ENCODE measurements around the gene BHLHE40.

The BHLHE40 gene

GRCh38 chr3:4979428-4980228 is at the start of gene BHLHE40:
Gene BHLHE40 (plus strand): TSS chr3:4979437. CDS start chr3:4979719, 282 bp downstream.
- Mint-ChIP-seq H3K4me1 (peaks cover 64% of the 10 kb centered on the region), H3K9me3 (no peaks in the 10 kb centered on the region), H3K27me3 (no peaks in the 10 kb centered on the region), H3K27ac (peak within 1 kb of the TSS; percentile 95), H3K36me3 (peaks cover 15% of the 10 kb centered on the region), H3K4me3 (peak within 1 kb of the TSS; percentile 97)

- Mint-ChIP-seq H3K27me3 (no peaks in the 10 kb centered on the region), H3K9me3 (no peaks in the 10 kb centered on the region), H3K4me1 (peaks cover 31% of the 10 kb centered on the region), H3K27ac (peak overlapping the region; percentile 52), H3K4me3 (no peak overlapping the region), H3K36me3 (no peaks in the 10 kb centered on the region)
These were observed 48.7 kb upstream of the BHLHE40 start for GRCh38 chr3:4930501-4930900.

- Mint-ChIP-seq H3K36me3 (no peaks in the 10 kb centered on the region), H3K4me3 (no peak overlapping the region), H3K27ac (no peak overlapping the region), H3K27me3 (no peaks in the 10 kb centered on the region), H3K4me1 (peaks cover 12% of the 10 kb centered on the region), H3K9me3 (no peaks in the 10 kb centered on the region)
These were observed 45.2 kb upstream of the BHLHE40 start for GRCh38 chr3:4934050-4934449.

- Mint-ChIP-seq H3K27ac (peak overlapping the region; percentile 2), H3K27me3 (no peaks in the 10 kb centered on the region), H3K4me3 (no peak overlapping the region), H3K9me3 (no peaks in the 10 kb centered on the region), H3K36me3 (no peaks in the 10 kb centered on the region), H3K4me1 (peaks cover 12% of the 10 kb centered on the region)
These were observed 43.9 kb upstream of the BHLHE40 start for GRCh38 chr3:4935347-4935746.

GRCh38 chr3:4936982-4937614 is 42.1 kb upstream of the BHLHE40 start:
- no peaks in the 10 kb centered on the region for H3K9me3 Mint-ChIP-seq
- no peak overlapping the region for H3K27ac Mint-ChIP-seq
- no peaks in the 10 kb centered on the region for H3K27me3 Mint-ChIP-seq
- H3K4me1 Mint-ChIP-seq, result peaks cover 12% of the 10 kb centered on the region
- no peak overlapping the region for H3K4me3 Mint-ChIP-seq
- H3K36me3 Mint-ChIP-seq, result no peaks in the 10 kb centered on the region

- H3K9me3 Mint-ChIP-seq, result no peaks in the 10 kb centered on the region
- peaks cover 12% of the 10 kb centered on the region for H3K4me1 Mint-ChIP-seq
- no peak overlapping the region for H3K27ac Mint-ChIP-seq
- H3K4me3 Mint-ChIP-seq, result no peak overlapping the region
- H3K27me3 Mint-ChIP-seq, result no peaks in the 10 kb centered on the region
- H3K36me3 Mint-ChIP-seq, result no peaks in the 10 kb centered on the region
These were observed 40.8 kb upstream of the BHLHE40 start for GRCh38 chr3:4938281-4938982.

GRCh38 chr3:4939276-4939675 is 40.0 kb upstream of the BHLHE40 start:
- Mint-ChIP-seq H3K4me1 (peaks cover 16% of the 10 kb centered on the region), H3K36me3 (no peaks in the 10 kb centered on the region), H3K4me3 (no peak overlapping the region), H3K27me3 (no peaks in the 10 kb centered on the region), H3K9me3 (no peaks in the 10 kb centered on the region), H3K27ac (no peak overlapping the region)

GRCh38 chr3:4940985-4941384 is 38.3 kb upstream of the BHLHE40 start:
- Mint-ChIP-seq H3K4me1 (peaks cover 8% of the 10 kb centered on the region), H3K4me3 (no peak overlapping the region), H3K27me3 (no peaks in the 10 kb centered on the region), H3K27ac (no peak overlapping the region), H3K9me3 (no peaks in the 10 kb centered on the region), H3K36me3 (no peaks in the 10 kb centered on the region)

GRCh38 chr3:4943549-4943948 is 35.7 kb upstream of the BHLHE40 start:
- Mint-ChIP-seq H3K9me3 (no peaks in the 10 kb centered on the region), H3K36me3 (no peaks in the 10 kb centered on the region)

GRCh38 chr3:4945324-4945723 is 33.9 kb upstream of the BHLHE40 start:
- Mint-ChIP-seq H3K9me3 (no peaks in the 10 kb centered on the region), H3K4me1 (peaks cover 5% of the 10 kb centered on the region), H3K36me3 (no peaks in the 10 kb centered on the region), H3K4me3 (no peak overlapping the region), H3K27me3 (no peaks in the 10 kb centered on the region), H3K27ac (no peak overlapping the region)

More at GRCh38 chr3:4943549-4943948, 35.7 kb upstream of the BHLHE40 start:
- Mint-ChIP-seq H3K27ac (no peak overlapping the region), H3K27me3 (no peaks in the 10 kb centered on the region), H3K4me3 (no peak overlapping the region), H3K4me1 (peaks cover 5% of the 10 kb centered on the region)

GRCh38 chr3:4947028-4947427 is 32.2 kb upstream of the BHLHE40 start:
- Mint-ChIP-seq H3K4me3 (no peak overlapping the region), H3K36me3 (no peaks in the 10 kb centered on the region), H3K9me3 (no peaks in the 10 kb centered on the region), H3K27me3 (no peaks in the 10 kb centered on the region), H3K4me1 (peaks cover 5% of the 10 kb centered on the region), H3K27ac (no peak overlapping the region)

GRCh38 chr3:4948395-4948794 is 30.8 kb upstream of the BHLHE40 start:
- H3K36me3 Mint-ChIP-seq, result no peaks in the 10 kb centered on the region
- H3K9me3 Mint-ChIP-seq, result no peaks in the 10 kb centered on the region
- no peak overlapping the region for H3K4me3 Mint-ChIP-seq
- H3K4me1 Mint-ChIP-seq, result peaks cover 5% of the 10 kb centered on the region
- no peaks in the 10 kb centered on the region for H3K27me3 Mint-ChIP-seq
- no peak overlapping the region for H3K27ac Mint-ChIP-seq

GRCh38 chr3:4949004-4949403 is 30.2 kb upstream of the BHLHE40 start:
- H3K9me3 Mint-ChIP-seq, result no peaks in the 10 kb centered on the region
- H3K36me3 Mint-ChIP-seq, result no peaks in the 10 kb centered on the region
- no peak overlapping the region for H3K27ac Mint-ChIP-seq
- H3K4me3 Mint-ChIP-seq, result no peak overlapping the region
- H3K4me1 Mint-ChIP-seq, result peaks cover 3% of the 10 kb centered on the region
- H3K27me3 Mint-ChIP-seq, result no peaks in the 10 kb centered on the region

GRCh38 chr3:4949659-4950058 is 29.6 kb upstream of the BHLHE40 start:
- Mint-ChIP-seq H3K27ac (no peak overlapping the region), H3K9me3 (no peaks in the 10 kb centered on the region), H3K4me3 (no peak overlapping the region), H3K36me3 (no peaks in the 10 kb centered on the region), H3K4me1 (no peaks in the 10 kb centered on the region), H3K27me3 (no peaks in the 10 kb centered on the region)

GRCh38 chr3:4950351-4950784 is 28.9 kb upstream of the BHLHE40 start:
- no peaks in the 10 kb centered on the region for H3K9me3 Mint-ChIP-seq
- no peak overlapping the region for H3K4me3 Mint-ChIP-seq
- H3K27ac Mint-ChIP-seq, result no peak overlapping the region
- no peaks in the 10 kb centered on the region for H3K27me3 Mint-ChIP-seq
- no peaks in the 10 kb centered on the region for H3K4me1 Mint-ChIP-seq
- H3K36me3 Mint-ChIP-seq, result no peaks in the 10 kb centered on the region

- no peak overlapping the region for H3K4me3 Mint-ChIP-seq
- no peaks in the 10 kb centered on the region for H3K4me1 Mint-ChIP-seq
- no peaks in the 10 kb centered on the region for H3K36me3 Mint-ChIP-seq
- no peaks in the 10 kb centered on the region for H3K27me3 Mint-ChIP-seq
- H3K27ac Mint-ChIP-seq, result no peak overlapping the region
- no peaks in the 10 kb centered on the region for H3K9me3 Mint-ChIP-seq
These were observed 28.3 kb upstream of the BHLHE40 start for GRCh38 chr3:4950948-4951347.

All from activated naive CD4-positive, alpha-beta T cell treated with anti-CD3 and anti-CD28 coated beads, Interleukin-2, amount 50 U/mL, for 24 hours (primary cell).